HG03521 (cell line): Measurements from ENCODE around the gene NR2F2.
"Not testable (repeated sequence)": the region's sequence is repeated elsewhere in the genome, so short reads cannot be mapped to it uniquely, and the experiment has no call there.

Source experiments
- ATAC-seq: cut with Tn5 transposase; IDR thresholded peaks from one replicate; pipeline ENCODE4 v1.9.1; 2021; ENCODE audit warnings: mild to moderate bottlenecking, moderate library complexity; ENCODE audit not compliant: unreplicated experiment

Gene NR2F2

GRCh38 chr15:96365781-96366525 is 35.5 kb downstream of the NR2F2 start:
- no peak for ATAC-seq

- no peak for ATAC-seq
These were observed 36.0 kb downstream of the NR2F2 start for GRCh38 chr15:96366526-96366877.

DNA sequence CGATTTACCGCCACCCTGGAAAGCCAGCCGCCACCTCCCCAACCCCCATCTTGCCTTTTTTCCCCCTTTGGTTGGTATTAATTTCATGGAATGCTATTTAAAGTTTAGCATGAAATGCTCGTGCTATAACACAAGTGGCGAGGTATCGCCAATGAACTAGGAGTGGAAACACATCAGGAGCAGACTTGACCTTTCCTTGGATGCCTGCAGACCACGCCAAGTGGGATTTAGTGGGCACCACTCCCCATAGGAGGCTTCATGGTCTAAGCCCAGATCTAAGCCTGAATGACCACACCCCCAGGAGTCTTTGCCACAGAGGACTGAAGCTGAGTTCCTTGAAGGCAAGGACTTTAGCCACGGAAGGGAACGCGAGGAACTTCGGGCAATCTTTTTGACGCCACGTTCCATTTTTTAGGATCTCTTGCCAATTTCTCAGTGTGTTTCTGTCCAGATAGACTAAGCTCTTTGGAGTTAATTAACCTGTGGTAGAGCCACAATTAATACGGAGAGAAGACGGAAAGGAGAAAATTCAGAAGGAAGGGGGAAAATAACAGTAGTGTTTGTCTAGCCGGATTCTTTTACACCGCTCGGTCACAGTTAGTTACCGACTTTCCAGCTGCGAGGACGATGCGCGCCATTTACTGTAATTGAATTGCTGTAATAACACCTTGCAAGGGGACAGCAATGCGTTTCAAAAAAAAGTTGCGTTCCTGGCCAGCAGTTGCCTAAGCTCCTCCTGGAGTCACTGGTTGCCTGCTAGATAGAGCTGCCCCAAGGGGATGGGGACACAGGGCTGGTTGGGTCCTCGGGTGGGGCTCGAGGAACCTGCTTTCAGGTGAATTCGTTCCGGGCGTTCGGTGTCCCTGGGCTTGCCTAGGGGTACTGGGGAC is 37.1 kb downstream of the NR2F2 start:
- ATAC-seq, result no peak

GRCh38 chr15:96369351-96369750 is 38.9 kb downstream of the NR2F2 start:
- no peak for ATAC-seq

- ATAC-seq, result no peak
These were observed 39.5 kb downstream of the NR2F2 start for GRCh38 chr15:96369825-96370621.

- no peak for ATAC-seq
These were observed 42.1 kb downstream of the NR2F2 start for GRCh38 chr15:96372554-96372953.

GRCh38 chr15:96374499-96374898 is 44.0 kb downstream of the NR2F2 start:
- no peak for ATAC-seq

GRCh38 chr15:96379592-96379991 is 49.1 kb downstream of the NR2F2 start:
- not testable (repeated sequence) for ATAC-seq

GRCh38 chr15:96381463-96381862 is 51.0 kb downstream of the NR2F2 start:
- no peak for ATAC-seq

DNA sequence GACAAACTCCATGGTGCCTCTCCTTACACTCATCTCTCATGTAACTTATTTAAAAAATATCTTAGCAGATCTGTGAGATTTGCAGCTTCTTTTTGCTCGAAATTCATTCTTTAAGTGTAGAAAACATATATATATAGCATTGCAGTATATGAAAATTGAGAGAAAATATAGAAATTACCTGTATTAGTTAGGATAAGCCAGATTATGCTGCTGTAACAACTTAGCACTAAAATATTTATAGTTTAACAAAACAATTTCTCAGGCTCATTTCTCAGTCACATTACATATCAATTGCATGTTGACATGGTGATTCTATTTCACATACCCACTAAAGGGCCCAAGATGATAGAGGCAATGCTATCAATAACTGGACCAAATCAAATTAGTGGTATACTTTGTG is 54.7 kb downstream of the NR2F2 start:
- ATAC-seq, result no peak

GRCh38 chr15:96388673-96389072 is 58.2 kb downstream of the NR2F2 start:
- no peak for ATAC-seq
